GM18526 (cell line): ENCODE data around the gene TMEM151A.

Experiments
- POLR2A ChIP-seq: IDR thresholded peaks from 3 replicates; pipeline ENCODE4 v1.6.1; 2011; ENCODE audit not compliant: insufficient read length; ENCODE audit errors: extremely low read depth

The TMEM151A gene

DNA sequence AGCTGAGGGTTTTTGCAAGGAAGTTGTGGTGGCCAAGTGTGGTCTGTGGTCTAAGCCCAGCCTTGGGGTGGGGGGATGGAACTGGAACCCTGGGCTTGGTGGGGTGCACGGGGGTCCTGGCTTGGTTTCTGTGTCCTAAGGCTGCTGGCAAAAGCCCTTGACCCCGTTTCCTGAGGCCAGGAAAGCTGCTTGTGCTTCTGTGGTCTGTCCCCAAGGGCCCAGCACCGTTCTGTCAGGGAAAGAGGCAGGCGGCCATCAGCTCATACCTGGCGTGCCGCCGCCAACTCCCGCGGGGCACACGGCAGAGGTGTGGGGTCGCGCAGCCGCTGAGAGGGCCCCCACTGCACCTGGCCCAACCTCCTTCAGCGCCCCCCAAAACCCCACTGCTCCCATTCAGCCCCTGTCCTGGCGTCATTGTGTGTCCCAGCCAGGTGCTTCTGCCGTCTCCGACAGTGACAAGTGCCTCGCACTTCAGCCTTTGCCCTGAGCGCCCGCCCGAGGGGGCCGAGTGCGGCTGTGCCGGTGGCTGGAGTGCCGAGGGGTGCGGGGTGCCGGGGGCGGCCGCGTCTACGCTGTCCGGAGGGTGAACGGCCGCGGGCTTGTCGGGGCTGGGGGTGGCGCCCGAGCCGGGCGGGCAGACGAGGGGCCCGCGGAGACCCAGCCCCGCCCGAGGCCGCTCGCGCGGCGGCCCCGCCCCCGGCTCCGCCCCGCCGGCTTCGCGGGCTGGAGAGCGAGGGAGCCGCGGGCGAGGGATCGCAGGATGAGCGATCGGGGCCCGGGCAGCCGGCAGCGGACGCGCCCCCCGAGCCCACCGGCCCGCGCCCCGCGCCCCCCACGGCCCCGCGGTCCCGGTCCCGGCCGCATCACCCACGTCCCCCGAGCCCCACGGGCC, 14.0 kb upstream of the TMEM151A start, which contains the start of gene CNIH2:
Gene CNIH2 (plus strand): TSS at position 705 of the 892 bp plus-strand sequence. CDS start 282 bp downstream, outside the sequence.
- no peak for TF ChIP-seq POLR2A

GRCh38 chr11:66278363-66279091, 13.2 kb upstream of the TMEM151A start:
- no peak for TF ChIP-seq POLR2A

- TF ChIP-seq POLR2A: no peak
Observed at GRCh38 chr11:66279092-66279734, 12.5 kb upstream of the TMEM151A start.

DNA sequence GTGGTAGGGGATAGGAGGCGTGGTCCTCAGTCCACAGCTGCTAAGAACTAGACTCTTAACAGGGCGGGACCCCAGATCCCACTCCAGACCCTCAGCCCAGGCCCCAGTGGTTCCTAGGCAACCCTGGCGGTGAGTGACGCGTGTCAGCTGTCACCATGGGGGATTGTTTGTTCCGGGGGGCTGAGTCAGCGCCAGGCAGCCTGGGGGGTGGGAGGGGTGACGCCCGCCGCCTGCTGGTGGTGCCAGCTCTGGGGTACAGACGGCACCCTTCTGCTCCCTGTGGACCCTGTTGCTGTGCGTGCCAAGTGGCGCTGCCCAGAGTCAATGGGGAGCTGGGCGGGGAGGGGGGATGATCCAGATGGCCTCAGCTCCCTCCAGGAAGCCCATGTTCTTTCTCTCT, 11.3 kb upstream of the TMEM151A start:
- no peak for TF ChIP-seq POLR2A

GRCh38 chr11:66281001-66281400, 10.7 kb upstream of the TMEM151A start:
- no peak for TF ChIP-seq POLR2A

DNA sequence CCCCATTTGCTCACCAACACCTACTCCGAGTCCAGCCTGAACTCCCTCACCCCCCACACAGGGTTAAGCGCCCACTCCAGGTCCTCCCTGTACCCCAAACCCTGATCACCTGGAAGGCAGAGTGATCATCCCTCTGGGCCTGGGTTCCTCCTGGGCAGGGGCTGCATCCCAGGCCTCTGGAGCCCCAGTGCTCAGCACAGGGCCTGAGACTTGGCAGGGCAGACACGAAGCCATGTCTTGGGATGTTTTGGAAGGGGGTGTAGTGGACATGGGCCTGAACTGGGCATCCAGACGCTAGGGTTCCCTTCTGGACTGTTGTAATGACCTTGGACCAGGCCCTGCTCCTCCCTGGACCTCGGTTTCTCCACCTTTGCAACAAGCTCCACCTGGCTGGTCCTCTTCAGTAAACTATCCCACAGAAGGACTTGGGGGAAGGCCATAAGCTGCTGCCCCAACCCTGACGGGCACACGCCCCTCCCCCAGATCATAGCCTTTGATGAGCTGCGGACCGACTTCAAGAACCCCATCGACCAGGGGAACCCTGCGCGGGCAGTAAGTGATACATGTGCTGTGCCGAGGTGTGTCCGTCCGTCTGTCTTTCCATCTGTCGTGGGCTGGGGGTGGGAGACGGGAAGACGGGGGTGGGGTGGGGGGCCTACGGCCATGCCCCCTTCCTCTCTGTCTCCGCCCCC, 9.8 kb upstream of the TMEM151A start:
- no peak for TF ChIP-seq POLR2A

GRCh38 chr11:66282468-66283455, 8.9 kb upstream of the TMEM151A start:
- no peak for TF ChIP-seq POLR2A

DNA sequence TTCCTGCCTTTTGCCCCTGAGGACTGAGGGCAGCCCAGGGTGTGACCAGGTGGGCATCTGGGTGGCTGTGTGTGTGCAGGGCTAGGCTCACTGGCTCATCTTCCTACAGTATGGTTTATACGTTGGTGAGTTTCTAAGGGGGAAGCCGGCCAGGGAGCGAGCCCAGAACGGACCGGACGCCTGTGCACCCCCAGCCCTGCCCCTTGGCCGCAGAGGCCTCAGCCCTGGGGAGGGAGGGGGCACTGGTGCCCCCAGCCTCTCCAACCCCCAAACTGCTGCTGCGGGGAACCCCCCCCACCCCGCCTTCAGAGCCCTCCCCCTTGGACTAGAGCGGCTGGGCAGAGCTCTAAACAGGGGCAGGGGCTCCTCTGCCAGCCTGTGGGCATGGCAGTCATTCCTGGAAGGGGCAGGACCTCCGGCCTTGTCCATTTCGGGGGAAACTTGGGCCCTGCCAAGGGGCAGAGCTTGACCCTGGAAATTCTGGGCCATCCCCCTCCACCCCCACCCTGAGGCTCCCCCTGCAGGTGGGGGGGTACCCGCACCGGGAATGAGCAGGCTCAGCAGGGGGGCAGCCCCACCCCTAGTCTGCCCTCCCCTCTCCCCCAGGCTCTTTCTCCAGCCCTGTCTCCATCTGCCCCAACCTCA, 8.1 kb upstream of the TMEM151A start:
- TF ChIP-seq POLR2A: no peak

DNA sequence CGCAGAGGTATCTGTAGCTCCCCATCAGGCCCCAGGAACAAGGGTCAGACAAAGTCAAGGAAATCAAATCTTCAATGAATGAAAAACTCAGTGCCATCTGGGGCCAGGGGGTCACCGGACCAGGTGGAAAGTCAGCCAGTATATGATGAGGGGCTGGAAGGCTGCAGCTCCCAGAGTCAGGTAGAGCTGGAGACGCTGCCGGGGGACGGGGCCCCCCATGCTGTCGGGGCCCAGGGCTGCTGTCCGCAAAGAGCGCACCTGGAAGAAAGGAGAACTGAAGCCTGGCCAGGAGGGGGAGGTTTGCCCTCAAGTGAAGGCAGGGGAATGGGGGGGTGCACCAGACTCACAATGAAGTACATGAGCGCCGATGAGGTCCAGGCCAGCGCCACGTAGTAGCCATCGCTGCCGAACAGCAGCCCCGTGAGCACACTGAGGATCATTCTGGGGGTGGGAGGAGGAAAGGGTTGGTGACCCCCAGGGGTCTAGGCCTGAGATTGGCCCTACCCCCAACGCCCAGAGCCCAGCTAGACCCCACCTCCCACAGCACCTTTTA, 7.1 kb upstream of the TMEM151A start:
- TF ChIP-seq POLR2A: no peak

GRCh38 chr11:66285250-66285947, 6.3 kb upstream of the TMEM151A start:
- no peak for TF ChIP-seq POLR2A

DNA sequence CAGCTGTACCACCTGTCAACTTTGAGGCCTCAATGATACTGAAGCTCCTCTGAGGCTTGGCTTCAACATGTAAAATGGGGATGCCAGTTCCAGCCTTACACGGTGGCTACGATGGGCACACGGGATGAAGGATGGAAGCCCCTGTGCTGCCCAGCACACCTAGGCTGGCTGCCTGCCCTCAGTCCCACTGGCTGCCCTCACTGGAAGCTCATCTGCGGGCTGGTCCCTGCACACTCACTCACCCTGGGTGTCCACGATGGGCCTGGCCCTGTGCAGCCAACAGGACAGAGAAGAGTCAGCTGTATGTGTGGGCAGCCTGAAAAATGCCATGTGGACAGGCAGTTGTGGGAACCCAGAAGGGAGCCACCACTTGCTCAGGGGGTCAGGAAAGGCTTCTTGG, 5.0 kb upstream of the TMEM151A start:
- no peak for TF ChIP-seq POLR2A

DNA sequence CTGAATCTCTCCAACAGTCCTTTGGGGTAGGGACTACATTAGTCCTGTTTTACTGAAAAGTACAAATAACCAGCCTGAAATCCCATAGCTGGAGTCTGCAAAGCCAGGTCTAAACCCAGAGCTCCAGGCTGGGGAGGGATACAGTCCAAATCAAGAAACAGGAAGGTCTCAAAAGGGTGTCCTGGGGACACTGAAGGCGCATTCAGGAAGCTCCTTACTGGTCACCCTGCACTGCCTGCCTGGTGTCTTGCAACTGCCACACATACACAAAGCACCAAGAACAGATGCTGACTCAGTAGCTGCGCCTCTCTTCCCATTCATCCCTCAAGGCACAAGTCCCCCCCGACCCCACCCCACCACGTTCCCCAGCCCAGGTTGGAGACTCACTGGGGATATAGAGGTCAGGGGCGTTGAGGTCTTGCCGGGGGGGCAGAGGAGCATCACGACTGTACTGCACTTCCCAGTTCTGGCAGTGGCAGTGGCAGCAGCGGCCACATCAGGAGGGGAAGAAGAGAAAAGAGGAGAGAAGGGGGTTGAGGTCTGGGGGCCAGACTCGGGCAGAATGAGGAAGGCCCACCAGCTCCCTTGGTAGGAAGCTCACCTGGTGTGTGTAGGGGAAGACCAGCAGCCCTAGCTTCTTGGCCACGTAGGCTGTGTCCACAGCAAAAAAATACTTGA, 4.3 kb upstream of the TMEM151A start:
- no peak for TF ChIP-seq POLR2A
